HepG2 (cell line): ENCODE results near the gene COL10A1. TPM values are rescaled to one million over a fixed set of nuclear protein-coding genes. Genes with fewer than 3 reads are reported as not detected.
A peak's percentile ranks its signal among the peaks of the same experiment; 100 is the strongest.

ENCODE experiments used
- CEBPG ChIP-seq: IDR thresholded peaks from 2 replicates; pipeline ENCODE4 v1.6.1; 2016
- HDAC2 ChIP-seq: sonication (generic); formaldehyde crosslinking; IDR thresholded peaks from 2 replicates; pipeline ENCODE4 v1.4.0; 2020; ENCODE audit warnings: missing genetic modification reagents
- NFRKB ChIP-seq: fragments of 450-650 bp; IDR thresholded peaks from 2 replicates; pipeline ENCODE4 v1.6.1; 2017
- ZBTB20 ChIP-seq: sonication (generic); formaldehyde crosslinking; IDR thresholded peaks from 2 replicates; pipeline ENCODE4 v1.8.1; 2023; ENCODE audit warnings: missing genetic modification reagents, low read depth, mild to moderate bottlenecking, borderline replicate concordance
- ZNF282 ChIP-seq: fragments of 450-650 bp; IDR thresholded peaks from 2 replicates; pipeline ENCODE4 v1.6.1; 2018; ENCODE audit not compliant: partially characterized antibody
- ZNF670 ChIP-seq: sonication (generic); formaldehyde crosslinking; IDR thresholded peaks from 2 replicates; pipeline ENCODE4 v1.8.0; 2022; ENCODE audit warnings: mild to moderate bottlenecking, missing genetic modification reagents, borderline replicate concordance
- ZNF749 ChIP-seq: sonication (generic); formaldehyde crosslinking; IDR thresholded peaks from 2 replicates; pipeline ENCODE4 v1.8.0; 2022; ENCODE audit warnings: mild to moderate bottlenecking, missing genetic modification reagents, moderate library complexity, borderline replicate concordance
- ZNF781 ChIP-seq: sonication (generic); formaldehyde crosslinking; IDR thresholded peaks from 2 replicates; pipeline ENCODE4 v1.5.1; 2020; ENCODE audit warnings: borderline replicate concordance, mild to moderate bottlenecking, missing genetic modification reagents; ENCODE audit errors: not compliant biosample characterization
- polyA plus RNA-seq, 8 experiments: library from polyadenylated mRNA; depleted of rRNA in 3 of 8; stranded (reverse) in 7 of 8; unstranded in 1 of 8; fragments of >200 nt; fragmentation: Illumina TruSeq in 4 of 8; extraction: Trizol in 4 of 8; gene quantifications; 2 replicates each; pipeline versions ENCODE4 v1.2.1 to v1.2.3, GENCODE V29; 2011 to 2016; ENCODE audit warnings: low read depth in 4 of 8, missing spikeins in 1 of 8, mixed read lengths in 1 of 8; ENCODE audit not compliant: insufficient read depth in 1 of 8
- total RNA-seq, 5 experiments: library from RNA; depleted of rRNA; stranded (reverse); fragments of >200 nt; fragmentation: Illumina TruSeq; extraction: Trizol; gene quantifications; 2 replicates each; pipeline ENCODE4 v1.2.3, GENCODE V29; 2016; ENCODE audit warnings: low read depth in 1 of 5
- TF ChIP-seq, protein P1 (sequence below): IDR thresholded peaks from 2 replicates; pipeline ENCODE4 v1.4.0; 2020; ENCODE audit warnings: mild to moderate bottlenecking, missing genetic modification reagents
- TF ChIP-seq, protein P2 (sequence below): sonication (generic); formaldehyde crosslinking; IDR thresholded peaks from 2 replicates; pipeline ENCODE4 v1.5.0; 2020; ENCODE audit warnings: missing genetic modification reagents, mild to moderate bottlenecking, borderline replicate concordance
- TF ChIP-seq, protein P3 (sequence below): sonication (generic); formaldehyde crosslinking; conservative IDR thresholded peaks from 2 replicates; pipeline ENCODE4 v1.4.0; 2020; ENCODE audit warnings: mild to moderate bottlenecking, missing genetic modification reagents, moderate library complexity
- TF ChIP-seq, protein P4 (sequence below): sonication (generic); formaldehyde crosslinking; IDR thresholded peaks from 2 replicates; pipeline ENCODE4 v1.4.0; 2020; ENCODE audit warnings: missing genetic modification reagents, borderline replicate concordance
- TF ChIP-seq, protein P5 (sequence below): sonication (generic); formaldehyde crosslinking; IDR thresholded peaks from 2 replicates; pipeline ENCODE4 v1.4.0; 2020; ENCODE audit warnings: missing genetic modification reagents; ENCODE audit errors: not compliant biosample characterization
- TF ChIP-seq, protein P6 (sequence below): sonication (generic); formaldehyde crosslinking; IDR thresholded peaks from 2 replicates; pipeline ENCODE4 v1.5.0; 2020; ENCODE audit warnings: missing genetic modification reagents

The COL10A1 gene
- total and polyA plus RNA-seq, 2 of the 13 experiments (the other 11 are each of a cell fraction or from before 2014, with no cell fraction given) = 0.07 TPM; not detected in 1

DNA sequence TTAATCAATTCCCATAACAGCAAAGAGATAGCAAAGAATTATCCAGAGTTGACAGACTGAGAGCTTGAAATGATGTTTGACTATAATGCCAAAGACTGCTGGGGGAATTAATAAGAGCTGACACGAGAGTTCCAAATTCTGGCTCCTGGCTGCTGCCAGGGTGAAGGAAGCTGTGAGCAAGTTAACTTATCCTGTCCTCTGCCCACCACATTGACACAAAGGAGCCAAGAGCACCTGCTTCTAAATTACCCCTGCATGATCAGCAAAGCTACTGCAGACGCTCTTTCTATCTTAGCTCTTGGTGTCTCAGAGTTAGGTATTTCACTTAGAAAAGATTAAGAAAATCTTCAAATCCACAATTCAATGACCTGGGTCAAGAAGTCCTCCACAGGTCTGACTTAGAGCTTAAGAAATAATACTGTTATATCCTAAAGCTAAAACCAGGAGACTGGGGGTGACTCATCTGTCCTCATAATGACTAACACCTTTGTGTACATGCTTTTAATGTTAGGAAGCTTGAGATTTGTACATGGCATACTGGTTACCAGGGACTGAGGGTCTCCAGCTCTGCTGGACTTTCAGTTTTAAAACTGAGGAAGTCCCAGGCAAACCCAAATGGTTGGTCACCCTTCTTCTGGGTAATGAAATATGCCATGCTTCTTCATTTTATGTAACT lies 52.0 kb downstream of the COL10A1 start (continued):
- no peak for TF ChIP-seq ZNF781
- no peak for TF ChIP-seq NFRKB
- TF ChIP-seq, protein P1, sequence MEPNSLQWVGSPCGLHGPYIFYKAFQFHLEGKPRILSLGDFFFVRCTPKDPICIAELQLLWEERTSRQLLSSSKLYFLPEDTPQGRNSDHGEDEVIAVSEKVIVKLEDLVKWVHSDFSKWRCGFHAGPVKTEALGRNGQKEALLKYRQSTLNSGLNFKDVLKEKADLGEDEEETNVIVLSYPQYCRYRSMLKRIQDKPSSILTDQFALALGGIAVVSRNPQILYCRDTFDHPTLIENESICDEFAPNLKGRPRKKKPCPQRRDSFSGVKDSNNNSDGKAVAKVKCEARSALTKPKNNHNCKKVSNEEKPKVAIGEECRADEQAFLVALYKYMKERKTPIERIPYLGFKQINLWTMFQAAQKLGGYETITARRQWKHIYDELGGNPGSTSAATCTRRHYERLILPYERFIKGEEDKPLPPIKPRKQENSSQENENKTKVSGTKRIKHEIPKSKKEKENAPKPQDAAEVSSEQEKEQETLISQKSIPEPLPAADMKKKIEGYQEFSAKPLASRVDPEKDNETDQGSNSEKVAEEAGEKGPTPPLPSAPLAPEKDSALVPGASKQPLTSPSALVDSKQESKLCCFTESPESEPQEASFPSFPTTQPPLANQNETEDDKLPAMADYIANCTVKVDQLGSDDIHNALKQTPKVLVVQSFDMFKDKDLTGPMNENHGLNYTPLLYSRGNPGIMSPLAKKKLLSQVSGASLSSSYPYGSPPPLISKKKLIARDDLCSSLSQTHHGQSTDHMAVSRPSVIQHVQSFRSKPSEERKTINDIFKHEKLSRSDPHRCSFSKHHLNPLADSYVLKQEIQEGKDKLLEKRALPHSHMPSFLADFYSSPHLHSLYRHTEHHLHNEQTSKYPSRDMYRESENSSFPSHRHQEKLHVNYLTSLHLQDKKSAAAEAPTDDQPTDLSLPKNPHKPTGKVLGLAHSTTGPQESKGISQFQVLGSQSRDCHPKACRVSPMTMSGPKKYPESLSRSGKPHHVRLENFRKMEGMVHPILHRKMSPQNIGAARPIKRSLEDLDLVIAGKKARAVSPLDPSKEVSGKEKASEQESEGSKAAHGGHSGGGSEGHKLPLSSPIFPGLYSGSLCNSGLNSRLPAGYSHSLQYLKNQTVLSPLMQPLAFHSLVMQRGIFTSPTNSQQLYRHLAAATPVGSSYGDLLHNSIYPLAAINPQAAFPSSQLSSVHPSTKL (CRISPR knock-in tag) = peak; percentile 72
- TF ChIP-seq, protein P2, sequence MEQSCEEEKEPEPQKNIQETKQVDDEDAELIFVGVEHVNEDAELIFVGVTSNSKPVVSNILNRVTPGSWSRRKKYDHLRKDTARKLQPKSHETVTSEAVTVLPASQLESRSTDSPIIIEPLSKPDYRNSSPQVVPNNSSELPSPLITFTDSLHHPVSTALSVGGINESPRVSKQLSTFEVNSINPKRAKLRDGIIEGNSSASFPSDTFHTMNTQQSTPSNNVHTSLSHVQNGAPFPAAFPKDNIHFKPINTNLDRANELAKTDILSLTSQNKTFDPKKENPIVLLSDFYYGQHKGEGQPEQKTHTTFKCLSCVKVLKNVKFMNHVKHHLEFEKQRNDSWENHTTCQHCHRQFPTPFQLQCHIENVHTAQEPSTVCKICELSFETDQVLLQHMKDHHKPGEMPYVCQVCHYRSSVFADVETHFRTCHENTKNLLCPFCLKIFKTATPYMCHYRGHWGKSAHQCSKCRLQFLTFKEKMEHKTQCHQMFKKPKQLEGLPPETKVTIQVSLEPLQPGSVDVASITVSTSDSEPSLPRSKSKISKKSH = no peak
- TF ChIP-seq ZBTB20 (CRISPR knock-in tag) = no peak
- TF ChIP-seq, protein P3, sequence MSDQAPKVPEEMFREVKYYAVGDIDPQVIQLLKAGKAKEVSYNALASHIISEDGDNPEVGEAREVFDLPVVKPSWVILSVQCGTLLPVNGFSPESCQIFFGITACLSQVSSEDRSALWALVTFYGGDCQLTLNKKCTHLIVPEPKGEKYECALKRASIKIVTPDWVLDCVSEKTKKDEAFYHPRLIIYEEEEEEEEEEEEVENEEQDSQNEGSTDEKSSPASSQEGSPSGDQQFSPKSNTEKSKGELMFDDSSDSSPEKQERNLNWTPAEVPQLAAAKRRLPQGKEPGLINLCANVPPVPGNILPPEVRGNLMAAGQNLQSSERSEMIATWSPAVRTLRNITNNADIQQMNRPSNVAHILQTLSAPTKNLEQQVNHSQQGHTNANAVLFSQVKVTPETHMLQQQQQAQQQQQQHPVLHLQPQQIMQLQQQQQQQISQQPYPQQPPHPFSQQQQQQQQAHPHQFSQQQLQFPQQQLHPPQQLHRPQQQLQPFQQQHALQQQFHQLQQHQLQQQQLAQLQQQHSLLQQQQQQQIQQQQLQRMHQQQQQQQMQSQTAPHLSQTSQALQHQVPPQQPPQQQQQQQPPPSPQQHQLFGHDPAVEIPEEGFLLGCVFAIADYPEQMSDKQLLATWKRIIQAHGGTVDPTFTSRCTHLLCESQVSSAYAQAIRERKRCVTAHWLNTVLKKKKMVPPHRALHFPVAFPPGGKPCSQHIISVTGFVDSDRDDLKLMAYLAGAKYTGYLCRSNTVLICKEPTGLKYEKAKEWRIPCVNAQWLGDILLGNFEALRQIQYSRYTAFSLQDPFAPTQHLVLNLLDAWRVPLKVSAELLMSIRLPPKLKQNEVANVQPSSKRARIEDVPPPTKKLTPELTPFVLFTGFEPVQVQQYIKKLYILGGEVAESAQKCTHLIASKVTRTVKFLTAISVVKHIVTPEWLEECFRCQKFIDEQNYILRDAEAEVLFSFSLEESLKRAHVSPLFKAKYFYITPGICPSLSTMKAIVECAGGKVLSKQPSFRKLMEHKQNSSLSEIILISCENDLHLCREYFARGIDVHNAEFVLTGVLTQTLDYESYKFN (CRISPR knock-in tag) = no peak
- no peak for TF ChIP-seq ZNF670 (CRISPR knock-in tag)
- no peak for TF ChIP-seq ZNF749 (CRISPR knock-in tag)
- TF ChIP-seq, protein P4, sequence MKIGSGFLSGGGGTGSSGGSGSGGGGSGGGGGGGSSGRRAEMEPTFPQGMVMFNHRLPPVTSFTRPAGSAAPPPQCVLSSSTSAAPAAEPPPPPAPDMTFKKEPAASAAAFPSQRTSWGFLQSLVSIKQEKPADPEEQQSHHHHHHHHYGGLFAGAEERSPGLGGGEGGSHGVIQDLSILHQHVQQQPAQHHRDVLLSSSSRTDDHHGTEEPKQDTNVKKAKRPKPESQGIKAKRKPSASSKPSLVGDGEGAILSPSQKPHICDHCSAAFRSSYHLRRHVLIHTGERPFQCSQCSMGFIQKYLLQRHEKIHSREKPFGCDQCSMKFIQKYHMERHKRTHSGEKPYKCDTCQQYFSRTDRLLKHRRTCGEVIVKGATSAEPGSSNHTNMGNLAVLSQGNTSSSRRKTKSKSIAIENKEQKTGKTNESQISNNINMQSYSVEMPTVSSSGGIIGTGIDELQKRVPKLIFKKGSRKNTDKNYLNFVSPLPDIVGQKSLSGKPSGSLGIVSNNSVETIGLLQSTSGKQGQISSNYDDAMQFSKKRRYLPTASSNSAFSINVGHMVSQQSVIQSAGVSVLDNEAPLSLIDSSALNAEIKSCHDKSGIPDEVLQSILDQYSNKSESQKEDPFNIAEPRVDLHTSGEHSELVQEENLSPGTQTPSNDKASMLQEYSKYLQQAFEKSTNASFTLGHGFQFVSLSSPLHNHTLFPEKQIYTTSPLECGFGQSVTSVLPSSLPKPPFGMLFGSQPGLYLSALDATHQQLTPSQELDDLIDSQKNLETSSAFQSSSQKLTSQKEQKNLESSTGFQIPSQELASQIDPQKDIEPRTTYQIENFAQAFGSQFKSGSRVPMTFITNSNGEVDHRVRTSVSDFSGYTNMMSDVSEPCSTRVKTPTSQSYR (CRISPR knock-in tag) = no peak
- TF ChIP-seq HDAC2 (CRISPR knock-in tag) = no peak
- no peak for TF ChIP-seq ZNF282
- TF ChIP-seq, protein P5, sequence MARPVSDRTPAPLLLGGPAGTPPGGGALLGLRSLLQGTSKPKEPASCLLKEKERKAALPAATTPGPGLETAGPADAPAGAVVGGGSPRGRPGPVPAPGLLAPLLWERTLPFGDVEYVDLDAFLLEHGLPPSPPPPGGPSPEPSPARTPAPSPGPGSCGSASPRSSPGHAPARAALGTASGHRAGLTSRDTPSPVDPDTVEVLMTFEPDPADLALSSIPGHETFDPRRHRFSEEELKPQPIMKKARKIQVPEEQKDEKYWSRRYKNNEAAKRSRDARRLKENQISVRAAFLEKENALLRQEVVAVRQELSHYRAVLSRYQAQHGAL (CRISPR knock-in tag) = no peak
- TF ChIP-seq, protein P6, sequence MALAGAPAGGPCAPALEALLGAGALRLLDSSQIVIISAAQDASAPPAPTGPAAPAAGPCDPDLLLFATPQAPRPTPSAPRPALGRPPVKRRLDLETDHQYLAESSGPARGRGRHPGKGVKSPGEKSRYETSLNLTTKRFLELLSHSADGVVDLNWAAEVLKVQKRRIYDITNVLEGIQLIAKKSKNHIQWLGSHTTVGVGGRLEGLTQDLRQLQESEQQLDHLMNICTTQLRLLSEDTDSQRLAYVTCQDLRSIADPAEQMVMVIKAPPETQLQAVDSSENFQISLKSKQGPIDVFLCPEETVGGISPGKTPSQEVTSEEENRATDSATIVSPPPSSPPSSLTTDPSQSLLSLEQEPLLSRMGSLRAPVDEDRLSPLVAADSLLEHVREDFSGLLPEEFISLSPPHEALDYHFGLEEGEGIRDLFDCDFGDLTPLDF (CRISPR knock-in tag) = no peak
- no peak for TF ChIP-seq CEBPG (CRISPR knock-in tag)
